Right lobe of liver (tissue), 6 donors: Measurements from ENCODE around the gene MAN1B1. TPM values are rescaled to one million over a fixed set of nuclear protein-coding genes. Genes with fewer than 3 reads are reported as not detected.

Experiments
- ATAC-seq, 4 donors: fragments of 200-7000 bp; cut with Tn5 transposase; one replicate each; pipeline ENCODE4 v1.9.1; 2020; ENCODE audit warnings: mild to moderate bottlenecking in 4 of 4, moderate library complexity in 4 of 4
- DNase-seq, 3 donors: peaks; one replicate each; pipeline ENCODE4 v3.0.0-alpha.2; 2020
- H3K27ac ChIP-seq, 3 donors: fragments of 200-600 bp; one replicate each; pipeline ENCODE4 v1.8.0; 2022
- H3K27me3 ChIP-seq, 2 donors: fragments of 200-600 bp; one replicate each; pipeline ENCODE4 v1.8.0; 2022
- H3K36me3 ChIP-seq, 4 donors: fragments of 200-600 bp; sonication (generic) in 1 of 4; one replicate each; pipeline versions ENCODE4 v1.5.1 to v1.8.0; 2017 to 2022; ENCODE audit warnings: control low read depth in 1 of 4
- H3K4me1 ChIP-seq, 4 donors: fragments of 200-600 bp; sonication (generic) in 1 of 4; one replicate each; pipeline versions ENCODE4 v1.5.1 to v1.8.0; 2017 to 2022; ENCODE audit warnings: control low read depth in 1 of 4
- H3K4me3 ChIP-seq, 3 donors: fragments of 200-600 bp; one replicate each; pipeline ENCODE4 v1.8.0; 2022
- H3K9me3 ChIP-seq, 4 donors: fragments of 200-600 bp; sonication (generic) in 1 of 4; one replicate each; pipeline versions ENCODE4 v1.5.1 to v1.8.0; 2017 to 2022; ENCODE audit warnings: control low read depth in 1 of 4
- CTCF ChIP-seq, 4 donors: fragments of 200-600 bp in 3 of 4; fragments of 450-650 bp in 1 of 4; IDR thresholded peaks; one replicate each; pipeline versions ENCODE4 v1.5.1 to v1.8.0; 2016 to 2022; ENCODE audit warnings: antibody characterized with exemption in 4 of 4, mild to moderate bottlenecking in 2 of 4
- POLR2A ChIP-seq: fragments of 450-650 bp; IDR thresholded peaks from one replicate; pipeline ENCODE4 v1.6.1; 2017; ENCODE audit warnings: antibody characterized with exemption, mild to moderate bottlenecking
- WGBS: methylation state at CpG from one replicate; pipeline ENCODE4 v1.1.6; 2018; ENCODE audit warnings: low coverage, low lambda C conversion rate; ENCODE audit not compliant: insufficient coverage; ENCODE audit errors: missing lambda C conversion rate; 5-methylcytosine and 5-hydroxymethylcytosine counted together
- intact Hi-C, 2 donors: fragments of 100-400 bp; cut with DNase I; formaldehyde crosslinking; loops; one replicate each; pipeline versions ENCODE4 v1.11.2 to v1.14.1; 2022
- total RNA-seq, 6 experiments: library from RNA; depleted of rRNA in 2 of 6; stranded (reverse); fragments of >200 nt in 2 of 6; fragmentation: NEBNext Ultra II Directional in 3 of 6; extraction: Animal tissue kit (Norgen Biotek cat#: 25700) in 3 of 6; gene quantifications; one replicate each; pipeline versions ENCODE4 v1.1.0 to v1.2.4, GENCODE V29; 2016 to 2023
- donor health status: DM: no; HTN: yes; CAD: no.
- donor health status: DM: no; HTN: no; CAD: no.
- donor health status: DM: no; HTN: no; CAD: no.
- donor health status: DM: no; HTN: yes; CAD: no.
- donor health status: DM: no; HTN: yes; CAD: no.

The MAN1B1 gene
- total RNA-seq, 6 experiments from 2014 or later = 24.0 to 39.1 (median 28.8) TPM

GRCh38 chr9:137088121-137088520, 1.3 kb downstream of the MAN1B1 start:
- no peak overlapping the region for H3K4me3 ChIP-seq
- intact Hi-C loops = no loop called here

GRCh38 chr9:137089232-137089947, 2.6 kb downstream of the MAN1B1 start:
- WGBS = 63% methylated on average over 4 of the region's 11 CpGs
- Histone ChIP-seq H3K27ac (no peak overlapping the region), H3K36me3 (peaks cover 0 to 2% (median 0%) of the 10 kb centered on the region in 4 donors), H3K27me3 (no peaks in the 10 kb centered on the region), H3K4me3 (no peak overlapping the region), H3K9me3 (no peaks in the 10 kb centered on the region), H3K4me1 (peaks cover 0 to 14% (median 8%) of the 10 kb centered on the region in 4 donors)
- no peak for ATAC-seq
- intact Hi-C loops = no loop called here
- no peak for DNase-seq
- no peak for TF ChIP-seq POLR2A
- no peak for TF ChIP-seq CTCF (IDR thresholded peaks at IDR 0.05)

More at GRCh38 chr9:137088121-137088520, 1.3 kb downstream of the MAN1B1 start:
- DNase-seq (no peak), ATAC-seq (no peak)
- Histone ChIP-seq H3K4me1 (peaks cover 0 to 14% (median 8%) of the 10 kb centered on the region in 4 donors), H3K9me3 (no peaks in the 10 kb centered on the region), H3K27me3 (no peaks in the 10 kb centered on the region), H3K27ac (no peak overlapping the region), H3K36me3 (peaks cover 0 to 2% (median 0%) of the 10 kb centered on the region in 4 donors)
- WGBS = 84% methylated on average over 5 of the region's 5 CpGs
- TF ChIP-seq CTCF (IDR thresholded peaks at IDR 0.05) (no peak), POLR2A (no peak)

GRCh38 chr9:137095664-137096517, 9.1 kb downstream of the MAN1B1 start:
- ATAC-seq (peak; percentile 45 to 51 (median 48)), DNase-seq (no peak)
- TF ChIP-seq CTCF (IDR thresholded peaks at IDR 0.05) (peak in 3 of 4 donors; percentile 8 to 16 (median 13)), POLR2A (no peak)
- Histone ChIP-seq H3K27me3 (no peaks in the 10 kb centered on the region), H3K36me3 (peaks cover 0 to 20% (median 7%) of the 10 kb centered on the region in 4 donors), H3K27ac (no peak overlapping the region), H3K4me1 (no peaks in the 10 kb centered on the region), H3K9me3 (no peaks in the 10 kb centered on the region), H3K4me3 (no peak overlapping the region)
- intact Hi-C loops = loop anchor here in 1 of 2 donors (10.0 kb wide), 1 partner anchor 299 kb away; no protein-coding TSS in a partner anchor
- 75% methylated on average over 20 of the region's 30 CpGs for WGBS

- no peak overlapping the region for H3K27ac ChIP-seq
- ATAC-seq = no peak
Observed at GRCh38 chr9:137096785-137097546, 10.2 kb downstream of the MAN1B1 start.

More at GRCh38 chr9:137096785-137097546, 10.2 kb downstream of the MAN1B1 start:
- no peak overlapping the region for H3K4me3 ChIP-seq
- H3K4me1 ChIP-seq = no peaks in the 10 kb centered on the region
- TF ChIP-seq POLR2A = no peak
- no peaks in the 10 kb centered on the region for H3K9me3 ChIP-seq
- no peaks in the 10 kb centered on the region for H3K27me3 ChIP-seq
- no peak for DNase-seq
- peaks cover 0 to 29% (median 7%) of the 10 kb centered on the region in 4 donors for H3K36me3 ChIP-seq
- intact Hi-C loops = loop anchor here in 1 of 2 donors (10.0 kb wide), 1 partner anchor 298 kb away; no protein-coding TSS in a partner anchor
- 93% methylated on average over 20 of the region's 31 CpGs for WGBS
